ENCODE data around the gene MICU1.
A peak's percentile ranks its signal among the peaks of the same experiment; 100 is the strongest.

Gene MICU1

DNA sequence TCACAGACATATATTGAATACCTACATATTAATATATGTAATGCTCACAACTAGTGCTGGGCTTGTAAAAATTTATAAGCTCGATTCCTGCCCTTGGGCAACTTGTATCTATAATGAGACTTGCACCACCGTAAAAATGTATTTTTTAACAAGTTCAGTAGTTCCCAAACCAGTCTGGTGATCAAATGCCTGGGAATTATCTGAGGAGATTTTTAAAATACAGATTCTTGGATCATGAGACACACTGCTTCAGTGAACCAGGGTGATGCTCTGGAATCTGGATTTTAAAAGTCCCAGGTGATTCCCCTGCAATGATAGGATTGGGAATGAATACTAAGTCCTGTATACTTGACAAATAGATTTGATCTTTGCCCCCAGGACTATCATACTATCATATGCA, 4.3 kb upstream of the MICU1 start:
- DNase-seq, result no peak

GRCh38 chr10:72626444-72626754, 520 bp upstream of the MICU1 start:
- DNase-seq, result no peak

DNA sequence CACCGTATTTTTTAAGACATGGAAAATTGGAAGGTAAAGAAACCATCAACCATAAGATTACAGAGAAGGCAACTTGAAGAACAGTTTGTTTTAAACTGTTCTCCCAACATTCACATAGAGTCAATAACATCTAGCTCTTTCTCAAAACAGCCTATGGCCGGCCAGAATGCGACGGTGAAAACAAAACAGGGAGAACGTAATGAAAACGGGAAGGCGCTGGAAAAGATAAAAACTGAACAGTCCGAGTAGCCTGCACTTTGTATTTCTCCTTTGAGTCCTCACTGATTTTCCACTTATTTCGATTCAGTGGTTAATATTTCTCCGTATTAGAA, 637 bp downstream of the MICU1 start:
- peak; percentile 45 for DNase-seq

GRCh38 chr10:72622271-72622670, 3.6 kb downstream of the MICU1 start:
- no peak for DNase-seq

DNA sequence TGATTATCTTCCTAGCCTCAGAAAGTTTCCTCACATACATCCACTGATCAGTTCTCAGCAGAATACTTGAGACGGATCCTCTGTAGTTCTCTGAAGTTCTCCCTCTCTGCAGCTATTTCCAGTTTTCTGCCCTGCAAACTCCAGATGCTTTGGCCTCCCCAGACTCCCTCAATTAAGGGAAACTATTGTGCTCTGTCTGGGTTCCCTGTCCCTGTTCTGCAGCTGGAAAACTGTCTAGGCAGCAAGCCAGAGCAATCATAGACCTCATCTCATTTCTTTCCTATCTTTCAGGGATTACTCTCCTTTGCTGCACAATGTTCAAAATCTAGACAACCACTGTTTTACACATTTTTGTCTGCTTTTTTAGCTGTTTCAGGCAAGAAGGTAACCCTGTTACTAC, 9.2 kb downstream of the MICU1 start:
- no peak for DNase-seq

GRCh38 chr10:72615970-72616369, 9.9 kb downstream of the MICU1 start:
- DNase-seq, result no peak

GRCh38 chr10:72612203-72612826, 13.6 kb downstream of the MICU1 start:
- no peak for DNase-seq

DNA sequence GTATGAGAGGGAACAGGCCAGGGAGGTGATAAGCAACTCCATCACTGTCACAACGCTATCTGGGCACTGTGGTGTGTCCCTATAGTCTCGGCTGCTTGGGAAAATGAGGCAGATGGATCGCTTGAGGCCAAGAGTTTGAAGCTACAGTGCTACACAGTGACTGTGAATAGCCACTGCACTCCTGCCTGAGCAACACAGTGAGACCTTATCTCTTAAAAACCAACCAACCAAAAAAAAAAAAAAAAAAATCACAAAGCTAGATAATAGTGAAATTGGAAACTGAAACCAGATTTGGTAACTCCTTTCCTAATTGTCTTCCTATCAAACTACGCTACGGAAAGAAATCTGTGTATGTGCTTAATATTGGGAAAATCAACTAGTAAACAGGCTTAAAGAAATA, 14.1 kb downstream of the MICU1 start:
- peak; percentile 41 for DNase-seq

GRCh38 chr10:72610466-72610865, 15.4 kb downstream of the MICU1 start:
- DNase-seq, result no peak

DNA sequence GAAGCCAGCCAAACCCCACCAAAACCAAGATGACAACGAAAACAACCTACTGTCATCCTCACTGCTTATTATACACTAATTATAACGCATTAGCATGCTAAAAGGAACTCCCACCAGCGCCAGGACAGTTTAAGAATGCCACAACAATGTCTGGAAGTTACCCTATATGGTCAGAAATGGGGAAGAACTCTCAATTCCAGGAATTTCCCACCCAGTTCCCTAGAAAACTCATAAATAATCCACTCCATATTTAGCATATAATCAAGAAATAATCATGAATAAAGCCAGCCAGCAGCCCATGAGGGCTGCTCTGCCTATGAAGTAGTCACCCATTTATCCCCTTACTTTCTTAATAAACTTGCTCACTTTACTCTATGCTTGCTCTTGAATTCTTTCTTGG, 20.8 kb downstream of the MICU1 start:
- DNase-seq, result no peak

DNA sequence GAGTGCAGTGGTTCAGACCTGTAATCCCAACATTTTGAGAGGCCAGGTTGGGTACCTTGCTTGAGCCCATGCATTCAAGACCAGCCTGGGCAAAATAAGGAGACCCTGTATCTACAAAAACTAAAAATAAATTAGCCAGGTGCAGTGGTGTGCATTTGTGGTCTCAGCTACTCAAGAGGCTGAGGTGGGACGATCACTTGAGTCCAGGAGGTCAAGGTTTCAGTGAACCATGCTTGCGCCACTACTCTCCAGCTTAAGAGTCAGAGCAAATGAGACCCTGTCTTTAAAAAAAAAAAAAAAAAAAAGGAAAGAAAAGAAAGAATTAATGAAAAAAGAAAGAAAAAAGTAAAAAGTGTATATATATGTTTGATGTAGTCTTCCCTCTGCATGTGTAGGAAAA, 24.7 kb downstream of the MICU1 start:
- DNase-seq, result no peak

GRCh38 chr10:72598769-72599701, 26.8 kb downstream of the MICU1 start:
- no peak for DNase-seq

- DNase-seq, result no peak
These were observed 28.0 kb downstream of the MICU1 start for GRCh38 chr10:72597897-72598296.

GRCh38 chr10:72595436-72595835, 30.4 kb downstream of the MICU1 start:
- peak; percentile 24 for DNase-seq

DNA sequence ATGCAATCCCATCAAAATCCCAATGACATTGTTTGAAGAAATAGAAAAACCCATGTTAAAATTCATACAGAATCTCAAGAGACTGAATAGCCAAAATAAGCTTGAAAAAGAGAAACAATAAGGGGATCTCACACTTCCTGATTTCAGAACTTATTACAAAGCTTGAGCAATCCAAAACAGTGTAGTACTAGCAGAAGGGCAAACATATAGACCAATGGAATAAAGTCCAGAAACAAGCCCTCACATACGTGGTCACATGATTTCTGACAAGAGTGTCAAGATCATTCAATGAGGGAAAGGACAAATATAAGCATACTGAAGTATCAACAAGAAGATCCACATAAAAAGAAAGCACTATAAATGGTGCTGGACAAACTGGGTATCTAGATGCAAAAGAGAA, 31.9 kb downstream of the MICU1 start:
- DNase-seq, result peak; percentile 61

DNA sequence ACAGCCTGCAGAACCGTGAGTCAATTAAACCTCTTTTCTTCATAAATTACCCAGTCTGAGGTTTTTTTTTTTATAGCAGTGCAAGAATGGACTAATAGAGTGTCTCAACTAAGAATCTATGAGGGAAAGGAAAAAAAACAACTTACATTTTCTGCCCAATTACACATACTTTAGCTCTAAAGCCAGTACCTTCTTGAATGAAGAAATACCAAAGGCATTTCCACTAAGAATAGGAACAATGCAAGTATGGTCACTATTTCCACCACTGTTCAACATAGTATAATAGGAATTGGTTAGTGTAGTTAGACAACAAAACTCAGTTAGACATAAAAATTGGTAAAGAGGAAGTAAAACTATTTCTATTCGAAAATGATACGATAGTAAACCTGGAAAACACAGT, 37.6 kb downstream of the MICU1 start:
- DNase-seq, result no peak

GRCh38 chr10:72587568-72587967, 38.3 kb downstream of the MICU1 start:
- DNase-seq, result no peak

- no peak for DNase-seq
These were observed 51.2 kb downstream of the MICU1 start for GRCh38 chr10:72574636-72575035.

DNA sequence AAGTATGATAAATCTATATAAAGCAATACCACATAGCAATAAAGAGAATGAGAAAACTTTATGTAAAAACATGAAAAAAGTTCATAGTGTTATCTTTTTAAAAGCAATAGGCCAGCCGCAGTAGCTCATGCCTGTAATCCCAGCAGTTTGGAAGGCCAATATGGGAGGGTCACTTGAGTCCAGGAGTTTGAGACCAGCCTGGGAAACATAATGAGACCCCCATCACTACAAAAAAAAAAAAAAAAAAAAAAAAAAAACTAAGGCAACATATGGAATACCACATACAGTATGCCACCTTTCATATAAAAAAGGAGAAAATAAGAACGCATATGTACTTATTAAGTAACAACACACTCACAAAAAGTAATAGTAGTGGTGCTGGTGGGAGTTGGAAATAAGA, 52.8 kb downstream of the MICU1 start:
- DNase-seq, result no peak

- DNase-seq, result peak; percentile 37
These were observed 57.8 kb downstream of the MICU1 start for GRCh38 chr10:72567889-72568640.

DNA sequence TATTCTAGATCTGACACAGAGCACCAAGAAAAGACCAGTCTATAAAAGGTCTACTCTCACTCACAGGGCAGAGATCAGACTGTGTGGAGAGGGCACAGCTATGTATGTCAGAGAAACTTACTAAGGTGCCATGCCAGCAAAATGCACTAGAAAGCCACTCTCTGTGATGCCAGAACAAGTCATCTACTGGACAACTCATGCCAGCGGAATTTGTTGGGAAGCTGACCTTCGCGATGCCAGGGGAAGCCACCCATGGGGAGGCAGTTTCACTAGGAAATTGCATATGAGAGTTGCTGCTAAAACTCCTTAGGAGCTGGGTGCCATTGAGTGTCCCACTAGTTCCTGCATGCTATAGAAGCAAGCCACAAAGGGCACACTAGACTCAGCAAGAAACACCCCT, 58.5 kb downstream of the MICU1 start:
- DNase-seq, result no peak

- no peak for DNase-seq
These were observed 61.3 kb downstream of the MICU1 start for GRCh38 chr10:72564596-72564995.

GRCh38 chr10:72563327-72563932, 62.4 kb downstream of the MICU1 start:
- DNase-seq, result no peak

GRCh38 chr10:72561745-72562166, 64.1 kb downstream of the MICU1 start:
- DNase-seq, result no peak
